OCI-LY3 (cell line): ENCODE data around the gene JAZF1.

Source experiments
- H2AFZ ChIP-seq: fragments of 200-600, 300-600 bp; shearing (Covaris generic); 2 replicates; pipeline ENCODE4 v1.6.0; 2014; ENCODE audit warnings: antibody characterized with exemption, low read depth, low read length
- H3K27ac ChIP-seq: fragments of 200-600, 300-600 bp; sonication (generic); 2 replicates; pipeline ENCODE4 v1.5.1; 2014; ENCODE audit warnings: mild to moderate bottlenecking, low read length, moderate library complexity, mixed read lengths
- H3K27me3 ChIP-seq: fragments of 200-600, 300-600 bp; sonication (generic); 2 replicates; pipeline ENCODE4 v1.6.1; 2014; ENCODE audit warnings: low read depth, low read length, mixed read lengths
- H3K36me3 ChIP-seq: fragments of 200-600, 300-600 bp; sonication (generic); replicated peaks from 2 replicates; pipeline ENCODE3; 2014; ENCODE audit warnings: low read depth, low read length, mixed read lengths
- H3K4me1 ChIP-seq: fragments of 300-600, 200-600 bp; sonication (generic); 2 replicates; pipeline ENCODE4 v1.6.1; 2014; ENCODE audit warnings: low read length, mixed read lengths
- H3K4me2 ChIP-seq: fragments of 200-600, 300-600 bp; sonication (generic); 2 replicates; pipeline ENCODE4 v1.6.1; 2014; ENCODE audit warnings: low read length, mixed read lengths
- H3K4me3 ChIP-seq: fragments of 300-600, 200-600 bp; sonication (generic); 2 replicates; pipeline ENCODE4 v1.5.1; 2014; ENCODE audit warnings: antibody characterized with exemption, mild to moderate bottlenecking, low read length, moderate library complexity
- H3K79me2 ChIP-seq: fragments of 300-600, 200-600 bp; shearing (Covaris generic); 2 replicates; pipeline ENCODE4 v1.6.1; 2014; ENCODE audit warnings: mild to moderate bottlenecking, low read length, mixed read lengths
- H3K9ac ChIP-seq: fragments of 300-600, 200-600 bp; shearing (Covaris generic); 2 replicates; pipeline ENCODE4 v1.6.0; 2014; ENCODE audit warnings: mild to moderate bottlenecking, low read length, moderate library complexity
- H3K9me3 ChIP-seq: fragments of 200-600, 300-600 bp; shearing (Covaris generic); 2 replicates; pipeline ENCODE4 v1.6.1; 2014; ENCODE audit warnings: low read length, mixed read lengths; ENCODE audit not compliant: insufficient read depth
- H4K20me1 ChIP-seq: fragments of 200-600, 300-600 bp; sonication (generic); 2 replicates; pipeline ENCODE4 v1.6.1; 2016; ENCODE audit warnings: low read length, mixed read lengths; ENCODE audit not compliant: insufficient read depth
- EZH2phosphoT487 ChIP-seq: fragments of 200-600 bp; shearing (Covaris generic); IDR thresholded peaks from 2 replicates; pipeline ENCODE4 v1.6.1; 2018; ENCODE audit warnings: antibody characterized with exemption, mixed run types, low read depth
- TF ChIP-seq, protein P1 (sequence below): fragments of 200-600, 300-600 bp; sonication (generic); IDR thresholded peaks from 2 replicates; pipeline ENCODE4 v1.5.1; 2014; ENCODE audit warnings: antibody characterized with exemption, low read length, low read depth

The JAZF1 gene

GRCh38 chr7:28132959-28133870 lies 47.4 kb downstream of the JAZF1 start:
- peaks cover 13% of the 10 kb centered on the region for H3K4me1 ChIP-seq
- H3K4me3 ChIP-seq: no peak overlapping the region
- H3K27ac ChIP-seq: no peak overlapping the region
- H2AFZ ChIP-seq: no peak overlapping the region
- no peaks in the 10 kb centered on the region for H4K20me1 ChIP-seq
- H3K9me3 ChIP-seq: no peaks in the 10 kb centered on the region
- TF ChIP-seq, protein P1, sequence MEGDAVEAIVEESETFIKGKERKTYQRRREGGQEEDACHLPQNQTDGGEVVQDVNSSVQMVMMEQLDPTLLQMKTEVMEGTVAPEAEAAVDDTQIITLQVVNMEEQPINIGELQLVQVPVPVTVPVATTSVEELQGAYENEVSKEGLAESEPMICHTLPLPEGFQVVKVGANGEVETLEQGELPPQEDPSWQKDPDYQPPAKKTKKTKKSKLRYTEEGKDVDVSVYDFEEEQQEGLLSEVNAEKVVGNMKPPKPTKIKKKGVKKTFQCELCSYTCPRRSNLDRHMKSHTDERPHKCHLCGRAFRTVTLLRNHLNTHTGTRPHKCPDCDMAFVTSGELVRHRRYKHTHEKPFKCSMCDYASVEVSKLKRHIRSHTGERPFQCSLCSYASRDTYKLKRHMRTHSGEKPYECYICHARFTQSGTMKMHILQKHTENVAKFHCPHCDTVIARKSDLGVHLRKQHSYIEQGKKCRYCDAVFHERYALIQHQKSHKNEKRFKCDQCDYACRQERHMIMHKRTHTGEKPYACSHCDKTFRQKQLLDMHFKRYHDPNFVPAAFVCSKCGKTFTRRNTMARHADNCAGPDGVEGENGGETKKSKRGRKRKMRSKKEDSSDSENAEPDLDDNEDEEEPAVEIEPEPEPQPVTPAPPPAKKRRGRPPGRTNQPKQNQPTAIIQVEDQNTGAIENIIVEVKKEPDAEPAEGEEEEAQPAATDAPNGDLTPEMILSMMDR: no peak
- no peak for TF ChIP-seq EZH2phosphoT487
- no peaks in the 10 kb centered on the region for H3K27me3 ChIP-seq
- H3K79me2 ChIP-seq: no peaks in the 10 kb centered on the region
- H3K9ac ChIP-seq: no peak overlapping the region
- H3K36me3 ChIP-seq: no peaks in the 10 kb centered on the region
- peak overlapping the region; percentile 3; the same call in 1 of the 2 replicates for H3K4me2 ChIP-seq

- Histone ChIP-seq H3K27me3 (no peaks in the 10 kb centered on the region), H3K4me1 (peaks cover 21% of the 10 kb centered on the region), H3K4me2 (no peak overlapping the region), H3K79me2 (no peaks in the 10 kb centered on the region), H3K36me3 (no peaks in the 10 kb centered on the region), H3K9me3 (no peaks in the 10 kb centered on the region), H2AFZ (no peak overlapping the region), H3K27ac (no peak overlapping the region), H3K9ac (no peak overlapping the region), H4K20me1 (no peaks in the 10 kb centered on the region), H3K4me3 (no peak overlapping the region)
- no peak for TF ChIP-seq EZH2phosphoT487
- TF ChIP-seq, protein P1: no peak
Observed at GRCh38 chr7:28130277-28130676, 50.3 kb downstream of the JAZF1 start.

DNA sequence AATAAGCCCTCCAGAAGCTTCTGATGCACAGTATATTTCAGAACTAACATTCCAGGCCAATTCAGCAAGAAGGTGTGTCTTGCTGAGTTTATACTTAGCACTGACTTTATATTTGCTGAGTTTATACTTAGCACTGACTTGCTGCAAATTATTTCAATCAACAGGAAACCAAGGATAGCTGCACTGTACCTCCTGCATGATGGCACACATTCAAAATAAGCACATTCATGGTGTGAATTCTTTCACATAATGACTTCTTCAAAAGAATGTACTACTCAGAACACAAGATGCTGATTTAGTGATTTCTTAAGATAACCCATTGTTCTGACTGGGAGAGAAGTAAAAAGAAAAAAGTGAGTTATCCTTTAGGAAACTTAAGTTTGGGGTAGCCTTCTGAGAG lies 52.0 kb downstream of the JAZF1 start:
- H4K20me1 ChIP-seq: no peaks in the 10 kb centered on the region
- H3K79me2 ChIP-seq: no peaks in the 10 kb centered on the region
- no peaks in the 10 kb centered on the region for H3K9me3 ChIP-seq
- H3K27ac ChIP-seq: no peak overlapping the region
- H3K9ac ChIP-seq: no peak overlapping the region
- no peak overlapping the region for H2AFZ ChIP-seq
- no peaks in the 10 kb centered on the region for H3K36me3 ChIP-seq
- peaks cover 38% of the 10 kb centered on the region for H3K4me1 ChIP-seq
- H3K4me3 ChIP-seq: no peak overlapping the region
- TF ChIP-seq, protein P1: no peak
- TF ChIP-seq EZH2phosphoT487: no peak
- no peak overlapping the region for H3K4me2 ChIP-seq
- H3K27me3 ChIP-seq: no peaks in the 10 kb centered on the region

DNA sequence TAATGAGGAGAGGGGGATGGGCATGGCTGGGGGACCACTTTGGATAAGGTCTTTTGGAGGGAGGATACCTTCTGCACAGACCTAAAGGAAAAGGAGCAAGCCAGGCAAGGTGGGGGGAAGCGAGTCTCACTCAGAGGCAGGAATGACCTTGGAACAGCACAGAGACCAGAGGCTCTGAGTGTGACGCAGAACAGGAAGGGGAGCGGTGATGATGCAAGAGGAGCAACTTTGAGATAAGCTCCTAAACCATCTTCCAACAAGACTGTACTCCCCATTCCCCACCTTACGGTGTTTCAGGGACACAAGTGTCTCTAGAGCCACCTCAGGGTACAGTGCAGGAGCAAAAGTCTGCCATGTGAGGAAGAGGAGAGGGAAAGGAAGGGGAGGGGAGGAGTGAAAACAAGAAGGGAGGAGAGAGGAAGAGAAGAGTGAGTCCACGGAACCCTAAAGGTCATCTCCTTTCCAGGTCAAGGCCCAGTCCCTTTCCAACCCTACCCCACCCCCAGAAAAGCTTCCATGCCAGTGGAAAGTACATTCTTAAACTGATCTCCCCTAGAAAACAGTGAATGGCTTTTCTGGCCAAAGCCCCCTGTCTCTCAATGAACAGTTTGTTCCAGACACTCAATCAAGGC lies 54.1 kb downstream of the JAZF1 start:
- Histone ChIP-seq H3K27ac (no peak overlapping the region), H3K9ac (no peak overlapping the region), H3K36me3 (no peaks in the 10 kb centered on the region), H3K4me2 (no peak overlapping the region), H4K20me1 (no peaks in the 10 kb centered on the region), H2AFZ (no peak overlapping the region), H3K79me2 (no peaks in the 10 kb centered on the region), H3K4me3 (no peak overlapping the region), H3K27me3 (no peaks in the 10 kb centered on the region), H3K4me1 (peaks cover 35% of the 10 kb centered on the region), H3K9me3 (no peaks in the 10 kb centered on the region)
- no peak for TF ChIP-seq EZH2phosphoT487
- TF ChIP-seq, protein P1: no peak
